ENCODE measurements around the gene TTYH3.
A peak's percentile ranks its signal among the peaks of the same experiment; 100 is the strongest.

The TTYH3 gene

DNA sequence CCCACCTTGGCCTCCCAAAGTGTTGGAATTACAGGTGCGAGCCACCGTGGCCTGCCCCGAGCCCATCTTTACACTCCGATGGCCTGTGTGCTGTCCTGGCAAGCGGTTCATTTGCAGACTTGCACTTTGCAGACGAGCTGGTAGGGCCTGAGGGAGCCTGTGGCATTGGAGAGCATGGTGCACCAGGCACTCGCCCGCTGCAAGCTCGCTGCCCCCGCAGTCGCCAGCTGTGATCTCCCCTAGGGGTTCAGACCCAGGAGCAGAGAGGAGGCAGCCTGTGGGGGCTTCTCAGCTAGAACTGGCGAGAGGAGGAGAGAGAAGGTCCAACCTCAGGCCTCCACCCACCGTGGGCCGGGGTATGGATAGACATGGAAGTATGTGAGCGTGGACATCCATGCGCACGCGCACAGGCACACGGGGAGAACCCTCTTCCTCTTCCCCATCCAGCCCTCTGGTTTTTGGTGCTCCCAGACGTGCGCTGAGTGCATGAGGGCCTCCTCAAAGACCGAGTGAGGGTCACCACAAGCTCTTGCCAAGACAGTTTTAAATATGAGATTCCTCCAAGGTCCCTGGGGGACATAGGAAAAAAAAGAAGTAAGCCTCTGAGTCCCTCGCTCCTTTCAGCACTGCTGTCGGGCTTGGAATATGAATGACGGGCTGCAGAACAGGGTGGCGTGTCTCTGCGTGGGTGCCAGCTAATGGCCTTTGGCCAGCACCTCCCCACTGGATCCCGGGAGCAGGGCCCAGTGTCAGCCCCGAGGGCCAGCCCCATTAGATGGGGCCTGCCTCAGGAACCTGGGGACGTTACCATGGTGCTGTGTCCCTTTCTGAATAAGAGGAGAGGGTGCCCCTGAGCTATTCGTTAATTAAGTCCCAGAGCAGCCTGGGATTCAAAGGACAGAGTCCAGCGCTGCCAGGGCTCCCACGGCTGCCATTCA lies 15.1 kb upstream of the TTYH3 start:
- no peak for DNase-seq (ENCODE audit: low spot score)

DNA sequence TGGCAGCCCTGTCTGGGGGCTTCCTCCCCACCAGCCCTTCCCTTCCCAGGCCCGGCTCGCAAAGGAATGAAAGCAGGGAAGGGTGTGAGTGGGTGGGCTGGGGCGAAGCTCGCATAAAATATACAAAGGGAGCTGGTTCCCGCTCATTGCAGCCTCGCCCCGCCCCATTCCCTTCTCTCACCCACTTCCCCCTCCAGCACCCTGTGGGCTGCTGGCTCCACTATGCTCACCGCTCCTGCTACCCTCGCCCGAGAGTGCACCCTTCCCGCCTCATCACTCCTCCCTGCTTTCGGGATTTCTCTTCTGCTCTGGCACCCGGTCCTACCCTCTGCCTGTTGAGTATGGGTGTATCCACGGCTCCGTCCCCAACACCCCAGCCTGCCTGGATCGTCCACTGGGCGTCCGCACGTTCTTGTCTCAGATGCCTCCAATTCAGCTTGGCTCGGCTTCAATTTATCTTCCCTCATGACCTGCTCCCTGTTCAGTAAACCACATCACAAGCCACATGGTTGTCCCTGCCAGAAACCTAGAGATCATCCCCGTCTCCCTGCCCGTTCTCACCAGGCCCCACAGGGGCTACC lies 14.4 kb upstream of the TTYH3 start:
- DNase-seq (ENCODE audit: low spot score), result no peak

DNA sequence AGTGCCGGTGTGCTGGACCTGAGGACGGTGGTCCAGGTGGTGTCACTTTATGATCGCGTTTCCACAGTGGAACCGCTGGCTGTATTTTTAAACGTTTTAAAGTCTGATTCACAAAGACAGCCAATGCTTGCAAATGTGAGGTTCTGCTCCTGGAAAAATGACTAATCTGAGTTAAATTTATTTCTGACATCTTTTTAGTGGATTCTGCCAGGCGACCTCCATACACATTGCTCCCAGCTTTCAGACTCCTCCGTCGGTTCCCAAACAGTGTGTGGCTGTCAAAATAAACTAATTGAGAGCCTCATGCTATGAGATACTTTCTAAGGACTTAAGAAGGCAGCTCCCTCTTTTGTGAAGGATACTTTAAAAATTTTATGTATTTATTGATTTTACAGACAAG lies 12.7 kb upstream of the TTYH3 start:
- no peak for DNase-seq (ENCODE audit: low spot score)

DNA sequence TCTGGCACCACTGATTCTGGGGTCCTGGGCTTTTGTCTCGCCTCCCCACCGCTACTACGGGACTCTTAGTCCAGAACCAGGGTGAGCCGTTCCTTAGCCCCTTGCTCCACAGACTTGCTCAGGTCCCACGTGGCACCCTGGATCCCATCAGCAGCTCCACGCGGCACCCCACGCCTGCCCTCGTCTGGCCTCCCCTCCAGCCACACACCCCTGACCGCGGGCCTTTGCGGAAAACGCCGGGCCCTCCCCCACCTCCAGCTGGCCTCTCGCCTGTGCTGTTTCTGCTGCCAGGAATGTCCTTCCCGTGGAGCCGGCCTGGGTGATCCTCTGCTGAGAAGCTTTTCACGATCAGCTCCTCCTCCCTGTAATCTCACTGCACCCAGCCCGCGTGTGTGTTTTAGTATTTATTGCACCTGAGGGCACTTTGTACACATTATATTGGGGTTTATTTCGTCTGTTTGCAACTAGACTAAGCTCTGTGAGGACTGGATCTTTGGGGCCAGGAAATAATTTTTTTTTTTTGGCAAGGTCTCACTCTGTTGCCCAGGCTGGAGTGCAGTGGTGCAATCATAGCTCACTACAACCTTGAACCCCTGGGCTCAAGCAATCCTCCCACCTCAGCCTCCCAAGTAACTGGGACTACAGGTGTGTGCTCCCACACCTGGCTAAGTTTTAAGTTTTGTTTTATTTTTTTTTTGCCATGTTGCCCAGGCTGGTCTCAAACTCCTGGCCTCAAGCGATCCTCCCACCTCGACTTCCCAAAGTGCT lies 10.5 kb upstream of the TTYH3 start:
- DNase-seq (ENCODE audit: low spot score), result peak; percentile 87

DNA sequence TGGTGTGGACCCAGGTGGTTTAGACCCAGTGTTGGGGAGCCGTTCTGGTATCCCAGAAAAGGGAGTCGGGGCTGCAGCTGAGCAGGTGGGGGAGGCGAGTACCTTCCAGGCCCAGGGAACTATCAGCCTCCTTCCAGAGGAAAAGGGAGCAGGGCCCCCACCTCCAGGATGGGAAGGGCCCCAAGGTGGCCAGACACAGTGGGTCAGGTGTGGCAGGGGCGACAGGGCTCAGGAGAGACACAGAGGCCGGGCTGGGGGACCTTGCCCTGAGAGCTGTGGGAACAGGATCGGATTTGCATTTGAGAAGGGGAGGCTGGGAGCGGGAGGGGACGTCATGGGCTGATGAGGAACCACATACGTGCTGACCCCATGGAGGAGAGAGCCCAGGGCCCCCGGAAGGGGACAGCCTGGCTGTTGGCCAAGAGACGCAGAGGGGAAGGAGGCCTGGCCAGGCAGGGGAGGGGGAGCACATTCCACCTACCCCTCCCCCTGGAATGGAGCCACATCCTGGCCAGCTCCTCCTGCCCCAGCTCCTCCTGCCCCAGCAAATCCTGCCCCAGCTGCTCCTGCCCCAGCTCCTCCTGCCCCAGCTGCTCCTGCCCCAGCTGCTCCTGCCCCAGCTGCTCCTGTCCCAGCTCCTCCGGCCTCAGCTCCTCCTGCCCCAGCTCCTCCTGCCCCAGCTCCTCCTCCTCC lies 9.7 kb upstream of the TTYH3 start:
- DNase-seq (ENCODE audit: low spot score), result no peak

DNA sequence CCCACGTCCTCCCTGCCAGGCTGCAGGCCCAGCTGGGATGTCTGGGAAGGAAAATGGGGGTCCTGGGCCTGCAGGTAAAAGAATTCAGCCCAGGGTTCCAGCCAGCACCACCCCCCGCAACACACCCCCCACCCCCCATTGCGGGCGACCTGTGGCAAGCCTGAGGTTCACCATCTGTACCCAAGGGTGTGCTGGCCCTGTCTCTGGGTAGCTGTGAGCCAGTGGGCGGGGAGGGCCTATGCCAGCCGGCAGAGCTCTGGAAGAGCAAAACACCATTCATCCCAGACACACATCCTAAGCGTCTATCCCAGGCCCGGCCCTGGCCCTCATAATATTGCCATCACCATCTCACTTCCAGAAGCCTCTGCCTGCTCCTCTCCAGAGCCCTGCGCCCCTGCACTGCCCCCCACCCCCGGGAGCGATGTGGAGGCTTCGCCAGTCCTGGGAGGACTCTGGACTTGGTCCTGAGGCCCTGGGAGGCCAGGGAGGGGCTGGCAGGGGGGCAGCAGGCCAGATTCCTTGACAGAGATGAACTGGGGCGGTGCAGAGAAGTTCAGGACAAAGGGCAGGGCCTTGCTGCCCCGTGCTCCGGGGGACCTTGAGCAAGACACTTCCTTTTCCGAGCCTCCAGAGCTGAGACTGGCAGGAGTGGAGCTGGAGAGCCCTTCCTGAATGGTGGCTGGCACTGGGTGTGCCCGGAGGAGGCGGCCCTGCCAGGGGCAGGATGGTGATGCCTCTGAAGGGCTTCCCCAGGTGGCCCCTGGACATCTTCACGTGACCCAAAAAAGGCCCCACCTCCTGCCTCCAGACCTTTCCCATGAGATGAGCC lies 8.7 kb upstream of the TTYH3 start:
- no peak for DNase-seq (ENCODE audit: low spot score)

DNA sequence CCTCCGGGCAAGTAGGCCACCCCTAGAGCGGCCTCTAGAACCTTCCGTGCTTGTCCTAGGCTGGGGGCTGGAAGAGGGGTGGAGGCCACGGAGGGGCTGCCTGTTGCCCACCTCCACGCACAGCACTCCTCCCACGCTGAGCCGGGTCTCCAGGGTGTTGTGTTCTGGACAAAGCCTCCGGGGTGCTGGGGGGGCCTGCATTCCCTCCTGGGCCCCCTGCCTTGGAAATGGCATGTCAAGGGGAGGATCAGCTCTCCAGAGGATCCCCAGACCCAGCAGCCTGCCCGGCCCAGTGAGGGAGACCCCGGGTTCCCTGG lies 8.1 kb upstream of the TTYH3 start:
- DNase-seq (ENCODE audit: low spot score), result no peak

DNA sequence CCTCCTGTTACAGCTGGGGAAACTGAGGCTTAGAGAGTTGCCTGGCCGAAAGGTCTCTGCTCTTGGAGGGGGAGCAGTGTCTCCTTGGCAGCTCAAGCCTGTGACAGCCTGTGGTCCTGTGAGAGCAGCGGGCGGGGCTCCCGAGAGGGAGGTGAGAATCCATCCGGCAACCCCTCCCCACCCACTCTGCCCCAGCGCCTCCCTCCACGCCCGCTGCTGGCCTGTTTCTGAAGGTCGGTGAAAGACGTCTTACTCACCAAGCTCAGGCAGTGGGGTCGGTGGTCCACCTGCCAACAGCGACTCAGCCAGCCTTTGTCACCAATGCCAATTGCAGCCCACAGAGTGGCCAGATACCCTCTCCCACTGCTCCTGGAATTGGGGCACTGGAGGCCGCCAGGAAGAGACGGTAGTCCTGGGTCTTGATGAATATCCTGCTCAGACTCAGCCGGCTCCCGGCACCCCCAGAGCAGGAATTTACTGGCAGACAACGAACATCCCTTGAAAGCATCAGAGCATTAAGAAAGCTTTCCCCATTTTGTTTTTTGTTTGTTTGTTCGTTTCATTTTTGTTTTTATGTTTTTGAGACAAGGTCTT lies 7.4 kb upstream of the TTYH3 start:
- no peak for DNase-seq (ENCODE audit: low spot score)

DNA sequence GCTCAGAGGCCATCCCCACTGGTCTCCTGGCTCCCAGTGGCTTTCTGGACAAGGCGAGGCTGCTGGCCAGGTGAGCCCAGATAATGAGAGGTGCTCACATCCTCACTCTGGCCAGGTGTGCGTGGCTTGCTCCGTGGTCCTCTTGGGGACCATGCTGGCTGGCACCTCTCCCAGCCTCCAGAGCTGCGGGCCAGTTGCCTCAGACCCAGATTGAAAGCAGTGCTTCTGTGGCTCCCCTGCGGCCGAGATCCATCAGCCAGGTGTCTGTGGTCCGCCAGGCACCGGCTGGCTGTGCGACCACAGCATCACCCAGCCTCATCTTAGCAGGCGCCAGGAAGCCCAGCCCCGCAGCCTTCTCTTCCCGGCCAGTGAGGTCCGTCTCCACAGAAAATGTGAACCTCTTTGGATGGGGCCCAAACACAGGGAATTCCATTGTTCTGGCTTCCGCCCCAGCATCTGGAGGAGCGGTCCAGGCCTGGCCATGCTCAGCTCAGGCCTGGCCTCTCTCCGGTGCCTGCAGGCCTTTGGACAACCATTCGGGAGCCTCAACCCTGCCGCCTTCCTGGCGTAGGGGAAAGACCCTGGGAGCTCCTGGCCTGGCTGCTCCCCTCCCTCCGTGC lies 5.2 kb upstream of the TTYH3 start:
- peak; percentile 86 for DNase-seq (ENCODE audit: low spot score)

DNA sequence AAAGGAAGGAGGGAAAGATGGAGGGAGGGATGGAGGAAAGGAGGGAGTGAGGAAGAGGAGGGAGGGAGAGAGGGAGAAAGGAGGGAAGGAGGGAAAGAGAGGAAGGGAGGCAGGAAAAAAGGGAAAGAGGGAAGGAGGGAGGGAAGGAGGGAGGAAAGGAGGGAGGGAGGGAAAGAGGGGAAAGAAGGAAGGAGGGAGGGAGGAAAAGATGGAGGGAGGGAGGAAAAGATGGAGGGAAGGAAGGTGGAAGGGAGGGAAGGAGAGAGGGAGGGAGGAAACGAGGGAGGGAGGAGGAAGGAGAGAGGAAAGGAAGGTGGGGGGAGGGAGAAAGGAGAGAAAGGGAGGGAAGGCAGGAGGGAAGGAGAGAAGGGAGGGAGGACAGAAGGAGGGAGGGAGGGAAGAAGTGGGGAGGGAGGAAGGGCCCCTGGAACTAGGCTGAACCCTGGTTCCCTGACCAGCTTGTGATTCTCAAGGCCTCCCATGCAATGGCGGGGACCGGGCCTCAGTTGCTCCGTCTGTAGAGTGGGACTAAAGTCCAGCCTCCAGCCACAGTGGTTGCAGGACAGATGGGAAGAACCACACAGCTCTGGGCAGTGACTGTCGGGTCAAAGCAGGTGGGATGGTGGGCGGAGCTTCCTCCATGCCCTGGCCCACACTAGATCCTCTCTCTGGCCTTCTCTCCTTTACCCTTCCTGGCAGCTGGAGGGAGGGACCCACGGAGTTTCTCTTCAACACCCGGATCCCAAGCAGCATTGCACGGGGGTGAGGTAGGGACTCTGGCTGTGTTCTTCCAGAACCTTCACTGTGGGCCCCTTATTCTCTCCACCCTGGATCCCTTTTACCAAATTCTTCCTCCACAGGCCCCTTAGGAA lies 4.3 kb upstream of the TTYH3 start:
- no peak for DNase-seq (ENCODE audit: low spot score)

DNA sequence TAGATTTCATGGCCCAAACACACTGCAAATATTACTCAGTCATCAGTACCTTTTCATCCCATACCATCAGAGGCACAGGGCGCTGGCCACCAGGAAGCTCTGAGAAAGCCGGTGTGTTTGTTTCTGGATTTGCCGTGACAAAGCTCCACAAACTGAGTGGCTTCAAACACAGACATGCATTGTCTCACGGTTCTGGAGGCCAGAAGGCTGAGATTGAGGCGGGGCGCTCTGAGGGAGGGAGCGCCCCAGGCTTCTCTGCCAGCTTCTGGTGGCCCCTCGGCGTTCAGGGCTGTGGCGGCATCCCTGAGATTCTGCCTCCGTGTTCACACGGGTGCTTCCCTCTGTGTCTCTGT lies 3.7 kb upstream of the TTYH3 start:
- DNase-seq (ENCODE audit: low spot score), result no peak

DNA sequence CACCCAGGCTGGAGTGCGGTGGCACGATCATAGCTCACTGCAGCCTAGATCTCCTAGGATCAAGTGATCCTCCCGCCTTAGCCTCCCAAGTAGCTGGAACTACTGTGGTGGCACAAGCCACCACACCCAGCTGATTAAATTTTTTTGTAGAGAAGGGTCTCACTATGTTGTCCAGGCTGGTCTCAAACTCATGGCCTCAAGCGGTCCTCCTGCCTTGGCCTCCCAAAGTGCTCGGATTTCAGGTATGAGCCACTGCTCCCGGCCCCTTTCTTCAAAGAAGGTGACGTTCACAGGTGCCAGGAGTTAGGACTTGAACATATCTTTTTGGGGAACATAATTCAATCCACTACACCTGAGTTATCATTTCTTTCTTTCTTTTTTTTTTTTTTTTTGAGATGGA lies 2.9 kb upstream of the TTYH3 start:
- no peak for DNase-seq (ENCODE audit: low spot score)

DNA sequence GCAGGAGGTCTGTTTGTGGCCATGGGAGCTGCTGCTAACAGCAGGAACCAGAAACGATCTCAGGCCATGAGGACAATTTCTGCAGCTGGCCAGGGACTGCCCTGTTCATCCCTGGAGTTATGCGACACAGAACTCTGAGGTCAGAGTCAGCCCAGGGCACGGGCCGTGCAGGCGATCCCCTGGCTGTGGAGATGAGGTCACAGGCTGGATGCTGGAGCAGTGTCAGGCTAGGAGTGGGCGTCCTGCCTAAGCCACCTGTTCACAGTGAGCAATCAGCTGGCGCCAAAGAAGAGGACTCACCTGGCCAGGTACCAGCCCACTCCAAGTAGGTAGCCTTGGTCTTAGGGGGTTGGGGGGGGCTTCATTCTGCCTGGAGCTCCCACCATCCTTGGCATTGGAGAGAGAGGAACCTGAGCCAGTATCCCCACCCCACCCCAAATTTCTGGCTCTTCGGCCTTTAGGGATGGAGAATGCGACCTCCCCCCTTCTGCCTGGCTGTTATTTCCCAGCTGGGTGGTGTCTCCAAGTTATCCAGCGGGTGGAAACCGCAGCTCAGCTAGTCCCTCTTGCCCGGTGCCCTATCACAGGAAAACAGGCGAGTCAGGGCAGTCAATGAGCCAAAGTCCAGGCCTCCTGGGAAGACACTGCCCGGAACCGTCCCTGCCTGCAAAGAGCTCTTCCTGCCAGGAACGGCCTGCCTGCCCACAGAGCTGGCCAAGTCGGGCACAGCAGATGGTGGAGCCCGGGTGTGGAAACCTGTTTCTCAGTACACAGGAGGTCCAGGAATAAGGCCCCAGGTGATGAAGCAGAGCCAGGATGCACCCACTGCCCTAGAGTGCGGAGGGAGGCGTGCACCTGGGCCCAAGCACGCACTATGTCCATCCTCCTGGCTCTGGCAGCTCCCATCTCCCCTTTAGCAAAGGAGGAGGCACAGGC lies 1.8 kb upstream of the TTYH3 start:
- DNase-seq (ENCODE audit: low spot score), result no peak

DNA sequence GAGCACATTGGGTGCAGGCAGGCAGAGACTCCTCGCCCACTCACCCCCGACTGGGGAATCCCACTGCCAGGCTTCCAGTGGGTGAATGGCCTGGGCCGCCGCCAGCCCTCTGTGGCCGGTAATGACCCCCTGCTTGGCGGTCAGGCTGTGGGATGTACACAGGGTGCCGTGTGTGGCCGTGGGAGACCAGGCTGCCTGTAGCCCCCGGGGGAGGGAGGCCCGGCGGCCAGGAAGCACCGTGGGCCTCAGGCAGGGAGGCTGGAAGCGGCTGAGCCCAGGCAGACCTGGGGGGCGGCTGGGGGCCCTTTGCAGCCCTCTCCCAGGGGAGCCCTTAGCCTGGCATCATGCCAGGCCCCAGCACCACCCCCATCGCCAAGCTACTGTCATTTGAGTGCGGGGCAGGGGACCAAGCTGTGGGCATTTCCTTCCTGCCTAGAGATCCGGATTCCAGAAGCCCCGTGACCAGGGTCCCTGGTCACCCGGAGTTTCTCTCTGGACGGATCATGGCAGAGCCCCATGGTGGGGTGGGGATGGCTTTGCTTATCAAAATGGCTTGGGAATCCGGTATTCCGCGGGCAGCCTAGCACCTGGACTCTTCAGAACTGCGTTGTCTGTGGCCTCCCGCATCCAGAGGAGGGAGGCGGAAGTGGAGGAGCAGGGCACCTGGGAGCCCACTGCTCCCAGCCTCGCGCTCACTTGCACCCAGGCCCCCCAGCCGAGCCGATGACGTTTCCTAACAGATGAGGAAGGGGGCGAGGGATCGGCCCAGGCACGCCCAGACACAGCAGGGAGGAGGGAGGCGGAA lies 1.1 kb downstream of the TTYH3 start:
- no peak for DNase-seq (ENCODE audit: low spot score)

DNA sequence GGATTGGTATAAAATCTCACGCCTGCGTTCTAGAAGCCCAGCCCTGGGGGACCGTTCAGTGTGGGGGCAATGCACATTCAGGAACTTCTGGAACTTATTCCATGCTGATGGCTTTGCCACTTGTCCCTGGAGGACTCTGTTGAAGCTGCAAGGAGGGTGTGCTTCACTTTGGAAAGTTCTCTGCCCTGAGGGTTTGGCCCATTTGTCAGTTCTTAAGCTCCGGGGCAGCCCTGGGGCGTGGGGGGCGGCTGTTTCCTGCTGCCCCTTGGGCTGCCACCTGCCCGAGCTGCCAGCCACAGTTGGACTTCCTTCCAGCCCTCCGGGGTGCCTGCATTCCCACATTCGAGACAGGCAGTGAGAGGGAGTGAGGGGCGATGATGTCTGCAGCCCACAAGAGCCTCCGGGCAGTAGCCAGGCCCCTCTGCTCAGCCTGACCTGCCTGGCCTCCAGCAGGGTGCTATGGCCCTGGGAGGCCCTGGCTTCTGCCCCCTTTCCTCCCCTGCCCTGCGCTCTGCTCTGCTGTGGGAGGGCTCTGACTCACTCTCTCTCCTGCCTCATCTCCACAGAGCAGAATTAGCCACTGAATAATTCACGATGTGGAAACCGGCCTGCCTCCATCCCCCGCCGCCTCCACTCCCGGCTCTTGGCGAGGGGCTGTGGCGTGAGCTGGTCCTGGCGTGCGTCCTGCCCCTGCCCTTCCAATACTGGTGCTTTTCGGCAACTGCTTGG lies 1.9 kb downstream of the TTYH3 start:
- DNase-seq (ENCODE audit: low spot score), result no peak

DNA sequence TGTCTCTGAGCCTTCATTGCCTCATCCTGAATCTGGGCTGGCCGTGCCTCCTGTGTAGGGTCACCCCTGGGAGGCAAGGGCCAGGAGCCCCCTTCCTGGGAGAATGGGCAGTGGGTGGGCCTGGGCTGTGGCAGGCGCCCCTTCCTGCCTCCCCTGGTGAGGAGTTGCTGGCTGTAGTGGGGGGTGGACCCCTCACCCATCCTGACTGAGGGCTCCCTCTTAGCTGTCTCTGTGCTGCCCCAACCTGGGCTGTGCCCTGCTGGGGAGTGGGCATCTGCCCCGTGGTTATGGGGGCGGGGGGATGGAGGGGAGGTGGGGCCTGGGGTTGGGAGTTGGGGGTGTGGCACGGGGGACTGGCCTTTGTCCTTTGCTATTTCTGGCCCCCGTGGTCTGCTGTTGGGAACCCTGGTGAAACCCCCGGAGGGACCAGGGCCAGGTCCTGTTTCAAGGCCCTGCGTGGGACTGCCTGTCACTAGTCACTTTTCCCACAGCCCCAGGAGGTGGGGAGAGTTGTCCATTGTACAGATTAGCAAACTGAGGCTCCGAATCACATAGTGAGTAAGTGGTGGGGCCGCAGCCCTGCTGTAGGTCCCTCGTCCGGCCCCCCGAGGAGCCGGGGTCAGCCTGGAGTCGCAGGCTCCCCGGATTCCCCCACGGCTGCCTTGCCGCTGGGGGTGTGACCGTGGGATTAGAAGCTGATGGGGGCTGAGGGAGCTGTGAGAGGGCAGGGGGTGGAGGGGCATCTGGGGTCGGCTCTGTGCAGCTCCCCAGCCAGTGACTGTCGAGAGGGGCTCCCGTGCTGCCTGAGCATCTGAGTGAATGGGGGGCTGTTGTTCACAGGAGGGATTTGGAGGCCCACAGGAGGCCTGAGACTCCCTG lies 2.7 kb downstream of the TTYH3 start:
- no peak for DNase-seq (ENCODE audit: low spot score)

Measured in left forelimb (tissue), 1 donor.